GM21619 (cell line): ENCODE results near the gene SLFN14.
"Not testable (repeated sequence)": the region's sequence is repeated elsewhere in the genome, so short reads cannot be mapped to it uniquely, and the experiment has no call there.

Experiments
- ATAC-seq: cut with Tn5 transposase; IDR thresholded peaks from one replicate; pipeline ENCODE4 v1.9.1; 2021; ENCODE audit not compliant: unreplicated experiment

Gene SLFN14

DNA sequence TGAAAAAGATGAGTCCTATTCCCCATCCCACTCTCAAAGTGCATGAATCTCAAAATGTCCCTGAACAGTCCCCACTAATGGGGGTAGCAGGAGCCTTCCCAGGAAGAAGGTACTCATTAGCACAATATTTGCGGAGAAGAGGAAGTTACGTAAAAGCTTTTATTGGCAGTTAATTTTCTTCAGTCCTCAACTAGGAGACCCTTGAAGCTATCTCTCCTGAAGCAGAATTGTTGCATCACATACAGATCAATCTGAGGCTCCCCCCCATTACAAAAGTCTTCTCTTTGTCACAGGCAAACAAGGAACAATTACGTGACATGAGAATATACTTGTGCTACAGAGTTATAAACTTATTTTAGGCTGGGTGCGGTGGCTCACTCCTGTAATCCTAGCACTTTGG lies 37.3 kb downstream of the SLFN14 start:
- no peak for ATAC-seq

DNA sequence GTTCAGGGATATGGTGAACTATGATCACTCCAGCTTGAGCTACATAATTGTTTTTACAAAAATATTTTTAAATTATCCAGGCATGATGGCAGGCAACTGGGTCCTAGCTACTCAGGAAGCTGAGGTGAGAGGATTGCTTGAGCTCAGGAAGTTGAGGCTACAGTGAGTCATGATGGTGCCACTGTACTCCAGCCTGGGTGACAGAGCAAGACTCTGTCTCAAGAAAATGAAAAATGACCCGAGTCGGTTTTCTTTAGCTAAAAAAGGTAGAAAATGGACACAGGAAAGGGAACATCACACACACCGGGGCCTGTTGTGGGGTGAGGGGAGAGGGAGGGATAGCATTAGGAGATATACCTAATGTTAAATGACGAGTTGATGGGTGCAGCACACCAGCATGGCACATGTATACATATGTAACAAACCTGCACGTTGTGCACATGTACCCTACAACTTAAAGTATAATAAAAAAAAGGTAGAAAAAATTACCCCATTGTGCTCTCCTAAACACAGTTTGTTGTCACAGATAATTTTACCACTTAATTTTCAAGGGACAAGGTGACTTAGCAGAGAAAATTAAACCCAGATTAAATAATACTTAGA lies 38.9 kb downstream of the SLFN14 start:
- not testable (repeated sequence) for ATAC-seq

DNA sequence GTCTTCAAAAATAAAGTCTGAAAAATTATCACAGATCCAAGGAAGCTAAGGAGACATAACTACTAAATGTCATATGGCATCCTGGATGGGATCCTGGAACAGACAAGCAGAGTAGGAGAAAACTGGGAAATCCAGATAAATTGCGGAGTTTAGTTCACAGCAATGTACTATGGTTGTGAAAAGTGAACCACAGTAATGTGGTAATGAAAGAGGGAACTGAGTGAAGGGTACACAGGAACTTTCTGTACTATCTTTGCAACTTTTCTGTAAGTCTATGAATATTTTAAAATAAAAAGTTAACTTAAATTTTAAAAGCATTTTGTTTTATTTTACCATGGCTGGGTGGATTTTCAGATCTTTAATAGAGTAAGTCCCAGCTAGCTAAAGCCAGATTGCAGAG lies 39.5 kb downstream of the SLFN14 start:
- no peak for ATAC-seq

DNA sequence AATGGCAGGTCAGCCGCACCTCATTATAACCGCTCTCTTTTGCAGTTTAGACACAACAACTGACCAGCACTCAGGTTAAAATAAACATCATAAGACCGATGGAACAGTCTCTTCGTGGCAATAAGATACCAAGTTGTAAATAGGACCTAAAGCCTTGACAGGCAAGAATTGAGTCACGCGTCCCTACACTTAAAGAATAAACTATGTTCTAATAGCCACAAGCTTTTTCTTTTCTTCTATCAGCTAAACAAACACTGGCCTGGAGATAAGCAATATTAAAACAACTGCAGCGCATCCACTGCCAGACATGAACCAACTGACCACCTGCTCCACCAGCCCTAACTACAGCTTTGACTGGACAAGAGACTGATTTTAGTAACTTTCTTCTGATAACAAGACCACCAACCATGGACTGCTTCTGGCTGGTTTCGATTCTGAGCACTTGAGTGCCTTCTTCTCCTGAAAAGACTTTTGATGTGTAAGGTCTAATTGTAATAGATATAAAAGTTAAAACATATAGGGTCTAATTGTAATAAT lies 40.6 kb downstream of the SLFN14 start:
- ATAC-seq: no peak

- ATAC-seq: no peak
Measured at GRCh38 chr17:35519439-35519838, 41.2 kb downstream of the SLFN14 start.

DNA sequence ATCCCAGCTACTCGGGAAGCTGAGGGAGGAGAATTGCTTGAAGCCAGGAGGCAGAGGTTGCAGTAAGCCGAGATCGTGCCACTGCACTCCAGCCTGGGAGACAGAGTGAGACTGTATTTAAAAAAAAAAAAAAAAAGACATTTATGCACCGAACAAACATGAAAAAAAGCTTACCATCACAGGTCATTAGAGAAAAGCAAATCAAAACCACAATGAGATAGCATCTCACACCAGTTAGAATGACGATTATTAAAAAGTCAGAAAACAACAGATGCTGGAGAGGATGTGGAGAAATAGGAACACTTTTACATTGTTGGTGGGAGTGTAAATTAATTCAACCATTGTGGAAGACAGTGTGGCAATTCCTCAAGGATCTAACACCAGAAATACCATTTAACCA lies 42.2 kb downstream of the SLFN14 start:
- not testable (repeated sequence) for ATAC-seq

DNA sequence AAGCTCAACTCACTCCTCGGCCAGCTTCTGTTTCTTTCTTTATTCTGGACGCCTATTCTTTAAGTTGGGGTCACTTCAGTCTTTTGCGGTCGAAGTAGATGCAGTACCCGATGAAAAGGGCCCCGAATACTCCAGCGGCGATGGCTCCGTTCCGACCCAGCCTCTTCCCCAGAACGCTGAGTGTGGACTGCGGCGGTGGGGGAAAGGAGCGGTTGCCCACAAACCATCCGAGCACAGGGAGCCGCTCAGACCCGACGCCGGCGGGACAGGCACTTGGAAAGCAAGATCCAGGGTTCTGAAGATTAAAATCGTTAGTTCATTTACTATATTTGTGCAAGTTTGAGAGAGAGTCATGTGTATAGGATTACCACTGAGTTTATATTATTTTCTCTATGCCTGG lies 45.6 kb downstream of the SLFN14 start:
- no peak for ATAC-seq

GRCh38 chr17:35514564-35514963 lies 46.1 kb downstream of the SLFN14 start:
- no peak for ATAC-seq
